Vagina (tissue), 2 donors: ENCODE results near the gene RNF144A. TPM values are rescaled to one million over a fixed set of nuclear protein-coding genes. Genes with fewer than 3 reads are reported as not detected.

Experiments
- DNase-seq, 2 donors: peaks; one replicate each; pipeline ENCODE4 v3.0.0-alpha.2; 2017; ENCODE audit errors: extremely low spot score in 2 of 2
- H3K27ac ChIP-seq: fragments of 200-600 bp; sonication (generic); one replicate; pipeline ENCODE4 v1.5.1; 2019
- H3K27me3 ChIP-seq: fragments of 200-600 bp; sonication (generic); one replicate; pipeline ENCODE4 v1.5.1; 2019
- H3K36me3 ChIP-seq, 2 donors: fragments of 200-600 bp; sonication (generic); one replicate each; pipeline ENCODE4 v1.5.1; 2017 to 2019
- H3K4me1 ChIP-seq: fragments of 200-600 bp; sonication (generic); one replicate; pipeline ENCODE4 v1.5.1; 2019
- H3K4me3 ChIP-seq, 2 donors: fragments of 200-600 bp; sonication (generic); 1 replicate in 1 of 2; 2 replicates in 1 of 2; pipeline ENCODE4 v1.5.1; 2016 to 2019
- H3K9me3 ChIP-seq: fragments of 200-600 bp; sonication (generic); one replicate; pipeline ENCODE4 v1.5.1; 2019
- POLR2A ChIP-seq, 2 donors: fragments of 450-650 bp; IDR thresholded peaks; one replicate each; pipeline ENCODE4 v1.6.1; 2017; ENCODE audit warnings: antibody characterized with exemption in 2 of 2, mild to moderate bottlenecking in 2 of 2, moderate library complexity in 2 of 2
- POLR2AphosphoS5 ChIP-seq, 2 donors: sonication (generic); formaldehyde crosslinking; IDR thresholded peaks; one replicate each; pipeline ENCODE4 v1.9.0; 2017; ENCODE audit warnings: antibody characterized with exemption in 2 of 2, mild to moderate bottlenecking in 2 of 2, low read depth in 1 of 2; ENCODE audit not compliant: insufficient read depth in 1 of 2
- intact Hi-C: fragments of 100-400 bp; cut with DNase I; formaldehyde crosslinking; loops from one replicate; pipeline ENCODE4 v1.15.1; 2023
- total RNA-seq: library from RNA; depleted of rRNA; stranded (reverse); fragments of >200 nt; gene quantifications from one replicate; pipeline ENCODE4 v1.2.3, GENCODE V29; 2016
- TF ChIP-seq, protein P1 (sequence below), 3 experiments: fragments of 450-650 bp in 2 of 3; fragments of 200-600 bp in 1 of 3; sonication (generic) in 1 of 3; IDR thresholded peaks; one replicate each; pipeline ENCODE4 v1.5.1; 2017 to 2019; ENCODE audit warnings: antibody characterized with exemption in 3 of 3, mild to moderate bottlenecking in 2 of 3, moderate library complexity in 2 of 3

The RNF144A gene
- total RNA-seq, 1 donor from 2014 or later, result 17.2 TPM

DNA sequence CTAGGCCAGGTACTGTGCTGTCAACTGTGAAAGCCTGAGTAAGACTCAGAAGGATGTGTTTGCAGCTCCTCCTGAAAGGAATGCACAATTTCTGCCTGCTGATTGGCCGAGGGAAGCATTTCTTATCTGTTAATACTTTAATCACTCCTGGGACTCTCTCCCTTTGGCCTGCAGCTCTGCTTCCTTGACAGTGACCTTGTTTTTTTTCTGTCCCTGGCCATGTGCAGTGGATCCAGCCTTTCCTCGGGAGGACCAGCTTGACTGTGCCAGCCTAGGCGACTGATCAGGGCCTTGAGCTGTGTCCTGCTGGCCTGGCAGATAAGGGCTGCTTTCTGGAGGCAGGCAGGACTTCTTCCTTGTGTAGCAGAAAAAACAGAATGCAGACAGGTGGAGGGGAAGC lies 10.0 kb downstream of the RNF144A start:
- Histone ChIP-seq H3K27me3 (no peaks in the 10 kb centered on the region), H3K36me3 (no peaks in the 10 kb centered on the region), H3K4me3 (no peak overlapping the region), H3K27ac (no peak overlapping the region), H3K4me1 (peaks cover 40% of the 10 kb centered on the region), H3K9me3 (no peaks in the 10 kb centered on the region)
- intact Hi-C loops, result no loop called here
- peak; percentile 52 to 83 for DNase-seq
- TF ChIP-seq POLR2A (IDR thresholded peaks at IDR 0.05) (no peak), POLR2AphosphoS5 (IDR thresholded peaks at IDR 0.05; ENCODE audit: insufficient read depth in 1 of 2, low read depth in 1 of 2) (no peak)
- TF ChIP-seq, protein P1, sequence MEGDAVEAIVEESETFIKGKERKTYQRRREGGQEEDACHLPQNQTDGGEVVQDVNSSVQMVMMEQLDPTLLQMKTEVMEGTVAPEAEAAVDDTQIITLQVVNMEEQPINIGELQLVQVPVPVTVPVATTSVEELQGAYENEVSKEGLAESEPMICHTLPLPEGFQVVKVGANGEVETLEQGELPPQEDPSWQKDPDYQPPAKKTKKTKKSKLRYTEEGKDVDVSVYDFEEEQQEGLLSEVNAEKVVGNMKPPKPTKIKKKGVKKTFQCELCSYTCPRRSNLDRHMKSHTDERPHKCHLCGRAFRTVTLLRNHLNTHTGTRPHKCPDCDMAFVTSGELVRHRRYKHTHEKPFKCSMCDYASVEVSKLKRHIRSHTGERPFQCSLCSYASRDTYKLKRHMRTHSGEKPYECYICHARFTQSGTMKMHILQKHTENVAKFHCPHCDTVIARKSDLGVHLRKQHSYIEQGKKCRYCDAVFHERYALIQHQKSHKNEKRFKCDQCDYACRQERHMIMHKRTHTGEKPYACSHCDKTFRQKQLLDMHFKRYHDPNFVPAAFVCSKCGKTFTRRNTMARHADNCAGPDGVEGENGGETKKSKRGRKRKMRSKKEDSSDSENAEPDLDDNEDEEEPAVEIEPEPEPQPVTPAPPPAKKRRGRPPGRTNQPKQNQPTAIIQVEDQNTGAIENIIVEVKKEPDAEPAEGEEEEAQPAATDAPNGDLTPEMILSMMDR (IDR thresholded peaks at IDR 0.05), result no peak

DNA sequence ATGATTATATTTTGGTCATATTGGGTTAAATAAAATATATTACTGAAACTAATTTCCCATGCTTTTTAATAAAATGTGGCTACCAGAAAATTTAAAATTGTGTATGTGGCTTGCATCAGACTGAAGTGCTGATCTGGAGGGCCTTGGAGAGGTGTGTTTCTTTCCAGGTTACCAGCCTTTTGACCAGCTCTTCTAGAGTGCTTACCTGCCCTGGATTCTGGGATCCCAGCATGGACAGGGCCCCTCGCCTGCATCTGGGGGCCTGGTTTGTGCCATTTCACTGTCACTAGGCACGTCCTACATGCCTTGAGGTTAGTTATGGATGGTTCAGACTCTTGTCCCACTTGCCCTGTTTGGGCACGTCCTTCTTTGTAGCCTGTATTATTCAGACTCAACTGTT lies 10.5 kb downstream of the RNF144A start:
- intact Hi-C loops, result no loop called here
- Histone ChIP-seq H3K4me3 (no peak overlapping the region), H3K27me3 (no peaks in the 10 kb centered on the region), H3K27ac (no peak overlapping the region), H3K36me3 (no peaks in the 10 kb centered on the region), H3K9me3 (no peaks in the 10 kb centered on the region), H3K4me1 (peaks cover 38% of the 10 kb centered on the region)
- TF ChIP-seq POLR2A (IDR thresholded peaks at IDR 0.05) (no peak), POLR2AphosphoS5 (IDR thresholded peaks at IDR 0.05; ENCODE audit: insufficient read depth in 1 of 2, low read depth in 1 of 2) (no peak)
- TF ChIP-seq, protein P1 (IDR thresholded peaks at IDR 0.05), result no peak
- DNase-seq, result peak in 1 of 2 donors; percentile 34

DNA sequence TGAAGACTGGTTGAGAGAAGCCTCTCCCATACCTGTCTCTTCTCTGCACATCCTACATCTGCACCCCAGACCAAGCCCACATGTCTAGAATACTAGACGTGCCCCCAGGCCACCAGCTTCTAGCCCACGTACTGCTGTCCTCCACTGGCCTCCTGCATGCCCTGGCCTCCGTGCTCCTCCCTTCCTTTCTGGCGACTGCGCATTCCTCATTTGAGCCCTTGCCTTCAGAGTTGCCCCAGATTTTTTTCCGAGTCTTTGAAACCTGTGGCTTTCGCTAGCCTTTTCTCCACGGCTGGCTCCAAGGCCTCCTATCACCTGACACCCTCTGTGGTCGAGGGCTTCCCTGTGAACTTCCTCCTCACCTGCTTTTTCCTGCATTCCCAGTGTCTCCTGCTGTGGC lies 11.2 kb downstream of the RNF144A start:
- H3K27ac ChIP-seq, result no peak overlapping the region
- DNase-seq, result peak in 1 of 2 donors; percentile 55
- no peak overlapping the region for H3K4me3 ChIP-seq
- H3K36me3 ChIP-seq, result no peaks in the 10 kb centered on the region
- H3K27me3 ChIP-seq, result no peaks in the 10 kb centered on the region
- intact Hi-C loops, result no loop called here
- no peaks in the 10 kb centered on the region for H3K9me3 ChIP-seq
- TF ChIP-seq POLR2AphosphoS5 (IDR thresholded peaks at IDR 0.05; ENCODE audit: insufficient read depth in 1 of 2, low read depth in 1 of 2), result no peak
- TF ChIP-seq, protein P1 (IDR thresholded peaks at IDR 0.05), result no peak
- H3K4me1 ChIP-seq, result peaks cover 38% of the 10 kb centered on the region

GRCh38 chr2:6929196-6929819 lies 12.1 kb downstream of the RNF144A start:
- Histone ChIP-seq H3K4me3 (no peak overlapping the region), H3K4me1 (peaks cover 38% of the 10 kb centered on the region), H3K27ac (no peak overlapping the region), H3K36me3 (no peaks in the 10 kb centered on the region), H3K27me3 (no peaks in the 10 kb centered on the region), H3K9me3 (no peaks in the 10 kb centered on the region)
- TF ChIP-seq, protein P1 (IDR thresholded peaks at IDR 0.05), result no peak
- no peak for TF ChIP-seq POLR2AphosphoS5 (IDR thresholded peaks at IDR 0.05; ENCODE audit: insufficient read depth in 1 of 2, low read depth in 1 of 2)
- TF ChIP-seq POLR2A (IDR thresholded peaks at IDR 0.05), result no peak
- intact Hi-C loops, result no loop called here
- DNase-seq, result peak in 1 of 2 donors; percentile 12

DNA sequence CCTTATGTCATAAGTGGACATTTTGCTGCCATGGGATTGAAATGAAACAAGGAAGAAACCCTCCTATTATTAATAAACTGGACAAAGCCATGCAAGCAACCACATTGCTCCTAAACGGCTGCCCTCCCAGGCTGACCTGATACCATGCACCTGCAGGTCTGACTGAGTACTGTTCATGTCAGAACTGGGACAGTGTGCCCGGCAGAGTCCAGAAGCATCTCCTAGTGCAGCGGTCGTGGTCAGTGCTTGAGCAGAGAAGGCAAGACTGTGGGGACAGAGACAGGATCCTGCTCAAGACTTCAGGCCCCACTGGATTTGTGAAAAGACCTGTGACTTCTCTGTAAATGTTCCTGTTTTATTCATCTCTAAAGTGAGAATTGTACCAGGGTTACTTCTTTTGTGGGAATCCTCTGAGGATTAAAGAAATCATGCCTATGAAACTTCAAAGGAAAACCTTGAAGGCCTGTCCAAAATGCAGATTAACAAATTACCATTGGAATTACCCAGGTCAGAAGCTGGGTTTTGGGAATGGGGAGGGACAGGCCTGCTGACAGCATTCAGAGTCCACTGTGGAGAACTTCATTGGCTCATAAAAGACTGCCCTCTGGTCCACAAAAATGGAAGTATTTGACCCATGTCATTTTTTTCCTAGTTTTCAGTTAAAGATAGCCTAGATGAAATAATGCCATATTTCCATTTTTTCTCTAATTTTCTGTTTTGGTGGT lies 13.9 kb downstream of the RNF144A start:
- intact Hi-C loops, result no loop called here

More for the DNA sequence above, 13.9 kb downstream of the RNF144A start:
- no peaks in the 10 kb centered on the region for H3K9me3 ChIP-seq
- DNase-seq, result peak in 1 of 2 donors; percentile 28
- peaks cover 28% of the 10 kb centered on the region for H3K4me1 ChIP-seq
- H3K4me3 ChIP-seq, result no peak overlapping the region
- H3K36me3 ChIP-seq, result no peaks in the 10 kb centered on the region
- TF ChIP-seq, protein P1 (IDR thresholded peaks at IDR 0.05), result no peak
- TF ChIP-seq POLR2A (IDR thresholded peaks at IDR 0.05), result no peak
- no peak for TF ChIP-seq POLR2AphosphoS5 (IDR thresholded peaks at IDR 0.05; ENCODE audit: insufficient read depth in 1 of 2, low read depth in 1 of 2)
- H3K27me3 ChIP-seq, result no peaks in the 10 kb centered on the region
- H3K27ac ChIP-seq, result no peak overlapping the region
